DLD1 (cell line): ENCODE data around the gene MRC1.

Experiments used
- in situ Hi-C: cut with HindIII; loops from 2 replicates; pipeline ENCODE4 v1.10.0; 2017; ENCODE audit warnings: low sequenced_read_pairs

The MRC1 gene

DNA sequence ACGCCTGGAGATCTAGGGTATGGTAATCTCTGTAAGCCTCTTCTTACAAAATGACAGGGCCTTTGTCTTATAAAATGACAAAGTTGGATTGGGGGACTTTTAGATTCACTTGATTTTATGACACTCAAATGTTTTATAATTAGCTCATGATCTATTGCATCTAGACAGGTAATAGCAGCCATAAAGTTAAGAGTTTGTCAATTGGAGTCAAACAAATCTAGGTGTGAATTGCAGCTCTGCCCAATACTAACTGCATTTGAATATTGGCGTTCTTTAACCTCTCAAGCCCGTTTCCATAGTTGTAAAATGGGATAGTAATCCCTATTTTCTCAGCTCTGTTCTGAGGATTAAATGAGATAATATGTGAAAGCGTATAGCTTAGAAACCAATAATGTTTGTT is 14.1 kb upstream of the MRC1 start:
- in situ Hi-C loops, result no loop called here

DNA sequence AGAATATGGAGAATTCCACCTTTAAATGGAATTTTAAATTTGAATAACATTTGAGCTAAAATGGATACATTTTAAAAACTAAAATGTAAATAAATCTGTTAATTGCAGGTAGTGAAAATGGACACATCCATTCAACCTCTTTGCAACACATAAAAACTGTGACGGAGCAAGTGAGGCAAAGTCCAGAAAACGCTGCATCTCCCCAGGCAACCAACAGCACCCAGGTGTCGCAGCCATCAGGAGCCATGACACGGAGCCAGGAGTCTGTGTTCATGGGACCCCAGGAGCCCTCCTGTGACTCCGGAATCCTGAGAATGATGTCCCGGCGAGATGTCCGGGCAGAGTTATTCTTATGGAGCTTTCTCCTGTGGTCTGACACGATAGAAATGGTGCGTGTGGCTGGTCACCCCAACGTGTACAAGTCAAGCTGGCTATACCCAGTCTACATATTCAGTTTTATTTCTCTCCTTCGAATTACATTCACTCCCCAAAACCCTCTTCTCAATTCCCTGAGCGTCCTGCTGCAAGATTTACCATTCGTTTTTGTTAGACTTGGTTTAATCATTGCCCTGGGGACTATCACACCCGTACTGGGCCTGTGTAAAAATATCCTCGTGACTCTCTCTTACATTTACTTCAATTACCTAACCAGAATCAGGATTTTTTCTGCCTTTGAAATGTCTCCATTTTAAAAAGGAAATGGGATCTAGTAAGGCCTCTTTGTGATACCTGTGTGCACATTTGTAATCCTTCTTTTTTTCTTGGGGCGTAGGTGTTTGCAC is 13.1 kb upstream of the MRC1 start:
- in situ Hi-C loops, result no loop called here

DNA sequence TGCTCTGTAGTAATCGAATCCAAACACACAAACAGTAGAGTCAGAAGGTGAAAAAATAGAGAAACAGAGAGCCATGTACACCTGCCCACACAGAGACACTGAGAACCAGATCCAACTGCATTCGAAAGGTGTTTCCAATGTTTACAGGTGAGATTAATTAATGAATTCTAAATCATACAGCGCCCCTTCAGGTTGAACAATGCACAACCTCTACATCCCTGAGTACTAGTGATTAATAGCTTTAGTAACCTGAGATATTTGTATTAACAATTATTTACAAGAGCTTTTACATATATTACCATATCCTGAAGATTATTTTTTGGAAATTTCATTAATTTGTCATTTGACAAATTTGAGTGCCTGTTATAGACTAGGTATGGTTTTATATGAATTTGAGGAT is 7.6 kb upstream of the MRC1 start:
- in situ Hi-C loops, result no loop called here

DNA sequence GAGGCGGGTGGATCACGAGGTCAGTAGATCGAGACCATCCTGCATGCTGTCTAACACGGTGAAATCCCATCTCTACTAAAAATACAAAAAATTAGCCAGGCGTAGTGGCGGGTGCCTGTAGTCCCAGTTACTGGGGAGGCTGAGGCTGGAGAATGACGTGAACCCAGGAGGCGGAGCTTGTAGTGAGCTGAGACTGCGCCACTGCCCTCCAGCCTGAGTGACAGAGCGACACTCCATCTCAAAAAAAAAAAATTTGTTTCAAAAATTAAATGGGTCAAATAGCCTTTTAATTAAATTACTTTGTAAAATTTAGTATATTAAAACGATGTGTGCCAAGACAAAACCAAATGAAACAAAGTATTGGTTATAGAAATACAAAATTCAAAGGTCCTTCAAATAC is 6.8 kb upstream of the MRC1 start:
- in situ Hi-C loops, result no loop called here

DNA sequence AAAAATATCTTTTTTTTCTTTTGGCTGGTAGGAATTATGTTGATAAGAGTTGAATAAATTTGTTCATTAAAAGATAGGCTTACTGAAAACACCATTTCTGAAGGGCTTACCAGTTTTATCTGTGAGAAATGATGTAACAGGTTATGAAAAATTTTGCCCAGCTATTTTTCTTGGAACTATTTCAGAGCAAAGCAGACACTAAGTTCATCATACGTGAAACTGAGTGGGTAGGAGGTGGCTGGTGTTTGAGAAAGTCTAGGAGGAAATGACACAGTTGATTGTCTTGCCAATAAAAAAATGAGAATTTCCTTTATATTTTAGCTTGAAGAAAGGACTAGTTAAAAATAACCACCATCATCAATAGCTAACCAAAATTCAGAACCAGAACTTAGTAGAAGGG is 6.2 kb upstream of the MRC1 start:
- in situ Hi-C loops, result no loop called here

DNA sequence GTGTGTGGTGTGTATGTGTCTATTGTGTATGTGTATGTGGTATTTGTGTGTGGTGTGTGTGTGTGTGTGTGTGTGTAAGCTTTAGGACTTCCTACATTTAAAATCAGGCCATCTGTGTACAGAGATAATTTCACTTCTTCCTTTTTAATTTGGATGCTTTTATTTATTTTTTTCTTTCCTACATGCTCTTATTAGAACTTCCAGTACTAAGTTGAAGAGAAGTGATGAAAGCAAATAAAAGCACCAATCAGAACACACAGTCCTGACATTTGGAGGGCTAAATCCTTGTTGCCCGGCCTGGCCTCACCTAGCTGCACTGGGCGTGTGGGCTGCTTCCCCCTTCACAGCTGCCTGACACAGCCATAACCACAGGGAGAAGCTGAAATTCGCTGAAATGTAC is 3.8 kb upstream of the MRC1 start:
- in situ Hi-C loops, result no loop called here

DNA sequence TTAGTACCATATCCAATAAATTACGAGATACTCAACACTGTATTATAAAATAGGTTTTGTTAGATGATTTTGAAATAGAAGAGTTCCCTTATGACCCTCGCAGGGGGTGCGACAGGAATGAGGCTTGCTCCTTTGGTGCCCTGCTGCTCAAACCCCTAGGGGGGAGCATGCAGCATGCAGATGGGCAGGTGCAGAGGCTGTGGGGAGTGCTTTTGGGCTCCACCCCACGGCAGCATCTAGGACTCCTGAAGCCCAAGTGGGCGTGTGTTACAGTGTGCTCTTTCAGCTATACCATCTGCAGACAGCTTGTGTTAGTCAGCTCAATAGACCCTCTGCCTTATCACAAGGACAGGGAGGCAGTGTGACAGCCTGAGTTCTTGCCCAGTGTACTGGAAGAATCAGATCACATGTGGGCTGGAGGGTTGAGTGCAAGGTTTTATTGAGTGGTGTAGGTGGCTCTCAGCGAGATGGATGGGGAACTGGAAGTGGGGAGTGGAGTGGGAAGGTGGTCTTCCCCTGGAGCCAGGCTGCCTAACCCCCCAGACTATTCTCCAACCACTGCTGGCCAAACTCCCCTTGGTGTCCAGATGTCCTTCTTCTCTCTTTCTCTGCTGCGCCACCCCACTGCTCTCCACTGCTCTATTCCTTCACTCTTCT is 3.1 kb upstream of the MRC1 start:
- in situ Hi-C loops, result no loop called here

DNA sequence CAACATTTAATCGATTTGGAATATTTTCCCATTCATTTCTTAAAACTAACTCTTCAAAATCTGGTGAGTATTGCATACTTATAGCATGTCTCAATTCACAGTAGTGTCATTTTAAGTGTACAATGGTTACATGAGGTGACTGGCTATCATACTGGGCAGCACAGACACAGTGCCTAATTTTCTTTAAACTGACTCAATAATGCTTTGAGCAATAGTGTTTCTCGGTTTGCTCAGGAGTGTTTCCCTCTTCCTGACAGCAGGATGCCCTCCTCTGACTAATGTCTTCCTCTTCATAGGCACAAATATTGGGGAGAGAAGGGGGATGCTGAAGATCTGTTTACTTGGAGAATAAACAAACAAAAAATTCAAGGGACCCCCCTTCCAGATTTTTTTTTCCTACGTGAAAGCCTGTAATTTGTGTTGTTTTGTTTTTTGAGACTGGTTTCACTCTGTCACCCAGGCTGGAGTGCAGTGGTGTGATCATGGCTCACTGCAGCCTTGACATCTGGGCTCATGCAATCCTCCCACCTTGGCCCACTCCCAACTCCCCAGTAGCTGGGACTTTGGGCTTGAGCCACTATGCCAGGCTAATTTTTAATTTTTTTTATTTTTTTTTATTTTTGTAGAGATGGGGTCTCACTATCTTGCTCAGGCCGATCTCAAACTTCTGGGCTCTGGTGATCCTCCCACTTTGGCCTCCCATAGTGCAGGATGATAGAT is 2.2 kb downstream of the MRC1 start:
- in situ Hi-C loops, result no loop called here

DNA sequence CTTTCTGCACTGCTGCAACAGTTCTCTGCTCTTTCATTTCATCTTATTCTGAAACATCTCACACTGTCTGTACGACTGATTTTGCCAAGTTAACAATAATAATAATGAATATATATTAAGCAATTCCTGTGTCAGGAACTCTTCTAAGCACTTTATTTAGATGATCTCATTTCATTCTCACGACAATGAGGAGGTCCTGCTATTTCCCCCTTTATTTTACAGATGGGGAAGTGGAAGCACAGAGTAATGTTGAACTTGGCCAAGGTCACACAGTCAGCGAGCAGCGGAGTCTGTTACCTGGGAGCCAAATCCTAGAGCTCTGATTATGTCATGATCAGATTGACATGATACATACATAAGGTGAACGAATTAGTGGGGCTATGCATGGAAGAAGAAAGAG is 5.8 kb downstream of the MRC1 start:
- in situ Hi-C loops, result no loop called here

DNA sequence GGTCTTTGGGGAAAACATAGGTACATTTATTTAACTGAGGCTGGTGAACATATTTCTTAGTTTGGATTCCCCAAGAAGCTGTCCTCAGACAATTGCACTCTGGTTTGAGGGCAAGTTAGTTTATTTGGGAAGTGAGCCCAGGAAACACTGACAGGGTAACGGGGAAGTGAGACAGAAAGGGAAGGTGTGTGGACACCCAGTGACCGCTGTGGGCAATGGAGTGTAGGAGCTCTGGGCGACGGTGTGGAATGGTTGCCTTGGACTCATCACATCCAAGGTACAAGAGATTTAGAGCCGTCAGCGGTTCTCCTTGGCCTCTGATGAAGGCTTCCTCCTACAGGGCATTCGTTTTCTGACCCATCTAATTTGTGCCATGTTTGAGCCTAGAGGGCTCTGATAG is 7.1 kb downstream of the MRC1 start:
- in situ Hi-C loops, result no loop called here

DNA sequence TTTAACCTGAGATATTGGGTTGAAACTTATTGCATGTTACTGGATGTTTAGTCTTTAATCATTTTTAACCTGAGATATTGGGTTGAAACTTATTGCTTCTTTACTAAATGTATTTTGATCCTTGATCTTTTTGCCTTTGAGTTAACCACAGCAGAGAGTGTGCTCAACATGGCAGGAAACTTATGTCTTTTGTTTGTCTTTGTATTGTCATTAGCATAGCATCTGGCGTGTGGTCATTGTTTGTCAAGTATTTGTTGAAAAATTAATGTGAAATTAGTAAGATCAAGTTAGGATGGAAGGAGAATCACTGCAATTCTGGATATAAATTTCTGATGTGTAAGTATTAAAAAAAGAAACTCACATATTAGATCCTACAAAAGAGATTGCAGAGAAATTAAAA is 8.2 kb downstream of the MRC1 start:
- in situ Hi-C loops, result no loop called here

DNA sequence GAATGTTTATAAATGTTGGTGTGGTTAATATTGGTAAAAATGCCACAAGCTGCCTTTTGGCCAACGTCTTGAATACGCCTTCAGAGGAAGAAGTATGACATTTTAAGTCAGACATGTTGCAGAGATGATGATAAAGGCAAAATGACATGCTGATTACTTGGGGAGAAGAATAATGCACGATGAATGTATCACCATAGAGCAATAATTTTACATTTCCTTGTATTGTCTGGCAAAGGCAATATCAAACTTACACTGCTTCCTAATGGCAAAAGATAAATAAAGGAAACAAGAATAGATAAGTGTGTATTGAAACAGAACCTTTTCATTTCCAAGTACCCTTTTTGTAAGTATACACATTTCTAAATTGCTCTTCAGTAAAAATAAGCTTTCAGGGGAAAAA is 8.6 kb downstream of the MRC1 start:
- in situ Hi-C loops, result no loop called here

DNA sequence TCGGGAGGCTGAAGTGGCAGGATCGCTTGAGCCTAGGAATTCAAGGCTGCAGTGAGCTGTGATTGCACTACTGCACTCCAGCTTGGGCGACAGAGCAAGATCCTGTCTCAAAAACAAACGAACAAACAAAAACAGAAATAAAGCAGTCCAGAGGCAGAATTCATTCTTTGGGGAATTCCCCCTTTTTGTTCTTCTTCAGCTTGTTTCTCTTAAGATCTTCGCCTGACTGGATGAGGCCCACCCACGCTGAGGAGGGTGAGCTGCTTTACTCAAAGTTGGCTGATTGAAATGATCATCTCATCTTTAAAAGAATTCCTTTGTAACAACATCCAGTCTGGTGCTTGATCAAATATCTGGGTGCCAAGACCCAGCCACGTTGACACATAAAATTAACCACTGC is 10.7 kb downstream of the MRC1 start:
- in situ Hi-C loops, result no loop called here

DNA sequence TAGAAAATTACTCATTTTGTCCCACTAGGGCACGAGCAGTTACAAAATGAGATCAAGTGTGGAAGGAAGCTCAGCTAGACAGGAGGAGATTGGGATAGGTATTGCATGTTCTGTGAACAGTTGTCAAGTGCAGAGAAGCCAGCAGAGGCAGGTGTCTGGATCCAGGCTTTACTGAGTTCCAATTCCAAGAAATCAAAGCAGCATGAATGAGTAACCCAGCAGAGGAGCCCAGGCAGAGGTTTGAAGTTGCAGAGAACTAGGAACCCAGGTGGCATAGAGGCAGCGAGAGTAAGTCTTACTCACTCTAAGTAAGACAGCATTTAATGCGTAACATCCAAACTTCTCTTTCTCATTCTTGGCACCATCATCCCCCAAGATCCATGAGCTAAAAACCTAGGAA is 11.8 kb downstream of the MRC1 start:
- in situ Hi-C loops, result no loop called here

DNA sequence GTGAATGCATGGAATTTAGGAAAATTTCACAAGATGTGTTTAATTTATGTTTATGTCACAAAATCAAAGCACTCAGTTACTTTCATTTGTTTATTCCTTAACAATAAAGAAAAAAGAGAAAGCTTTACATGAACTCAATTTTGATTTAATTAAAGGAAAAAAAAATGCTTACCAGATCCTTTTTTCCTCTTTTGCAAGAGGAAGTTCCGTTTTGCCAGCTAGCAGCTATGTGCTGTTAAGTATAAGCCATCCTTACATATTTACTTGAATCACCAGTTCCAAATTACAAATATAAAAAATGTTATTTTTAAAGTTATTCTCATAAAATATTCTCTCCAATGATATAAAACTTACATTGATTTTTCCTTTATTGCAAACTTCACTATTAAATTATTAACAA is 12.7 kb downstream of the MRC1 start:
- in situ Hi-C loops, result no loop called here

DNA sequence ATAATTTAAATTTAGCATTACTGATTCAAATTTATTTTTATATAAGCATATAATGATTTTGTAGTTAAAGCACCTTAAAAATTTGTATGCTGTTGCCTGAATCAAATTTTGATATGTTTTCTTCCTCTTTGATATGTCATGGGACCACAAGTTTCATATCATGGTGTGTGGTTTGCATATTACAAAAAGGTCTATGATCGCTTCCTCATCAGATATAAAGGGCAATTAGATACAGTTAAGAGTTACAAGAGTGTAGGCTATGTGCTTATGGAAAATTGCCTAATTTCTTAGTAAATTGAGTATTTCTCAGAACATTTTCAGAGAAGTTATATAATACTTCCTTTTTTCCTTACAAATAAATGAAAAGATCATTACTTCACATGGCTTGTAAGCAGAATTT is 22.2 kb downstream of the MRC1 start:
- in situ Hi-C loops, result loop anchor here (25.0 kb wide), 1 partner anchor 381 kb away; no protein-coding TSS in a partner anchor

DNA sequence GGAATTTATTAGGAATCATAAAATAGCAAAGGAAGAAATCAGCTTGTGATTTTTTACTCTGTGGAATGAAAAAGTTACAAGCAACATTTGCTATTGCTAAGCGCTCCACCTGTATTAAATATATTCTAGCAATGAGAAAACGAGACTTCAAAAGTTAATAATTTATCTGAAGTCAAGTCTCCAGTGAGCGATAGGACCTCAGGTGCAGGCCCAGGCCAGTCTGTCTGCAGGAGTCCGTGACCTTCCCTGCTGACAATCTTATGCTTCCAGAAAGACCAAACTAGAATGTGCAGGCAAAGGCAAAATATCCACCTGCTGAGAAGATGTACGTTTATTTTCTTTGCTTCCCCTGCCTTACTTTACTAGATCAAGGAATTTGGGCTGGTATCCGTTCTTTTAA is 22.7 kb downstream of the MRC1 start:
- in situ Hi-C loops, result loop anchor here (25.0 kb wide), 1 partner anchor 380 kb away; no protein-coding TSS in a partner anchor

DNA sequence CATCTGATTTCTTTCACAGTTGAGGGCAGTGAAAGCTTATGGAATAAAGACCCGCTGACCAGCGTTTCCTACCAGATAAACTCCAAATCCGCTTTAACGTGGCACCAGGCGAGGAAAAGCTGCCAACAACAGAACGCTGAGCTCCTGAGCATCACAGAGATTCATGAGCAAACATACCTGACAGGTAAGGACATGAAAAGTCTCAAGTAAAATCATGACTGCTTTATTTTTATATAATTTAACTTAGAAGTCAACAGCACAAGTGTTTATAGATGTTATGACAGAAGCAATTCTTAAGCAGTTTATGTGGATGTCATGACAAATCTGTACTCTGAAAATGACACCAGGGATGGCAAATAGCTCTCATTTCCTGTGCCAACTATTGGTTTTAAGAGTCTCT is 24.5 kb downstream of the MRC1 start:
- in situ Hi-C loops, result loop anchor here (25.0 kb wide), 1 partner anchor 379 kb away; no protein-coding TSS in a partner anchor

DNA sequence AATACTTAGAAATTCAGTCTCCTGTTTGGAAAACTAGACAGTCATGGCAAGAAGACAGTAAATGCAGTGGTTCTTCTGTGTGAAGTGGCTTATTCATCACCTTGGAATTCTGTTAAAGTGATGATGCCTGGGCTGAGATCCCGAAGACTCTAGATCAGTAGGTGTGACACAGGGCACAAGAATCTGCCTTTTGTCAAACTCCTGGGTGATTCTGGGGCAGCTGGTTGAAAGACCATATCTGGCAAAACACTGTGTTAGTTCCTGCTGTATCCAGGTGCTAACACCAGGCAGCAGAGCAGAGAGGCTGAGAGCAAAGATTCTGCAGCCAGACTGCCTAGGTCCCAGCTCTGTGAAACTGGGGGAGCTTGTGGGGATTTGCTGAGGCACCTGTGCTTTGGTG is 26.5 kb downstream of the MRC1 start:
- in situ Hi-C loops, result loop anchor here (25.0 kb wide), 1 partner anchor 377 kb away; no protein-coding TSS in a partner anchor

DNA sequence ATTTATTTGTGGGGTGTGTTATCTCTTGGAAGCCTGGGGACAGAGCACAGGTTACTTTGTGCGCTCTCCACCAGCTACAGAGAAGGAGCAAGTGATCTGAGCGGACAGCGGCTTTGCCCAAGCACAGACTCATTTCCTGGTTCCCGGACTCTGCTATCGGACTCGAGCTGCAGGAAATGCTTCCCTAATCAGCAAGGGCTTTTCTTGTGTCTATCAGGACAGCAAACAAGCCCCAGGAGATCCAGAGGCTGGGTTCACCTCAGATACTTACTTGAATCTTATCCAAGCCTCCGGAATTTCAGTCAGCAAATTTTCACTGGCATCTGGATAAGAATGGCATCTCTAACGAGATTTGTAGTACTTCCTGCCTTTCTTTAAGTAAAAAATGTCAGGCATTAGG is 27.8 kb downstream of the MRC1 start:
- in situ Hi-C loops, result loop anchor here (25.0 kb wide), 1 partner anchor 375 kb away; no protein-coding TSS in a partner anchor

DNA sequence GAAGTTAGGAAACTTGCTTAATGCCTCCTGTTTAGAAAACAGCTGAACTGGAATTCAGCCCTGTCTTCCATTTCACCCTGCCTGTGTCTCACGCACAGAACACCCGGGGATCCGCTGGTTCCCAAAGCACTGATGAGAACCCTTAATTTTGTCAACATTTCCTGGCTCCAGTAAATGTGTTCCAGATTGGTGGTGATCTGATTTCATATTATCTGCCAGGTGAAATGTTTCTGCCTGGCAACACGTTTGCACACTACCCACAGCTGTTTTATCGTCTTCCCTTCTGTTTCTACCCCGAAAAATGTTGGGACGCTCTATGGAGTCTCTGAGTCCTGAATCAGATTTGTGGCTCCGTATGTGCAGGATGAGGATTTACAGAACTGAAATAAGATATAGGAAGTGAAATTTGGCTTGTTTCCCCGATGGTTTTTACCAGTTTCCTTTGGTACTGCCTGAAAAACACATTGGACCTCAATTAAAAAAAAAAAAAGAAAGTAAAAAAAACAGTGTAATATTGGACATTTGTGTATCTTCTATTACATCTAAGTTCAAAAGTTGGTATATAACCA is 29.0 kb downstream of the MRC1 start:
- in situ Hi-C loops, result loop anchor here (25.0 kb wide), 1 partner anchor 374 kb away; no protein-coding TSS in a partner anchor
